NCI-H2227 (cell line): ENCODE measurements around the gene SARDH.
A peak's percentile ranks its signal among the peaks of the same experiment; 100 is the strongest.

Experiments
- DNase-seq: peaks from one replicate; lab custom pipeline; 2025; ENCODE audit not compliant: unreplicated experiment; lab: John Stamatoyannopoulos, UW

The SARDH gene

DNA sequence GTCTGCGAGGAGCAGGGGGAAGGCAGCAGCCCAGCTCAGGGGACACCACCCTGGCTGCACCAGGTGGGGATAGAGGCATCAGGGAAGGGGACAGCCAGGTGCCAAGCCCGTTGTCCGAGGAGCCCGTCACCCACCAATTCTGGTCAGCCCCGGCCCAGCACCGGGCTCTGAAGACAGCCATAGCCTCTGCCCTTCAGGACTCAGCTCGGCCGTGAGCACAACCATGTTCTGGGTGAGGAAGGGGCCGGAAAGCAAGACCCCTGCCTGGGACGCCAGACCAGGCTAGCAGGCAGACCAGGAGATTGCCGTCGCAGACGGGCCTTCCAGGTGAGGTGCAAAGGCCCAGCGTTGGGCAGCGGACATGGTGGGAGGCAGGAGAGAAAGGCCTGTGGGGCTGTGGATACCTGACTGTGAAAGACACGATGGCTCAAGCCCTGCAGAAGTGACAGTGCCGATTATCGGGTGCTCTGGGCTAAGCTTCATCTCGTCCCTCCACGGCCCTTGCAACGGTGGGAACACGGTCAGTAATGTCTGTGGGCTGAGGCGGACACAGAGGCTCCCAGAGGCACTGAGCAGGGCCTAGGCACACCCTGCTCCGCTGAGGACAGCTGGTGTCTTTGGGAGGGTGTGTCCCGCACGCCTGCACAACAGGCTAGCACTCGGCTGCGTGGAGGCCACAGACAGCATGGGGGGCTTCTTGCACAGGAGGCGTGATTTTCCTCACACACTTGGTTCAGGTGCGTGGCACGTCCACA, 65.5 kb downstream of the SARDH start:
- DNase-seq = no peak

DNA sequence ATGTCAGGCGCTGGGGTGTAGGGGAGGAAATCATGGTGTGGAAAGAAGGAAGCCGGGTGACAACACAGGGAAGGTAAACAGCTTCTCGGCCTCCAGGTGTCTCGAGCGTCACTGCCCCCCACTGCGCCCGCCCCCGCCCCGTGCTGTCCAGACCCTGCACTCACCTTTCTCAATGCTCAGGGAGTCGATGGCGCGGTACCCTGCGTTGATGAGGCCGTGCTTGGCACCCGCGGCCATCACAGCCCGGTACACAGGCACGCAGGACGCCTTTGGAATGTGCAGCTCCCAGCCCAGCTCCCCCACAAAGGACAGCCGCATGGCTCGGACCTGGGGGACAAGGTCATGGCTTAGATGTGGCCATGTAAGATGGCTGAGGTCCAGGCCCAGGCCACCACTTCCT, 66.8 kb downstream of the SARDH start:
- no peak for DNase-seq

DNA sequence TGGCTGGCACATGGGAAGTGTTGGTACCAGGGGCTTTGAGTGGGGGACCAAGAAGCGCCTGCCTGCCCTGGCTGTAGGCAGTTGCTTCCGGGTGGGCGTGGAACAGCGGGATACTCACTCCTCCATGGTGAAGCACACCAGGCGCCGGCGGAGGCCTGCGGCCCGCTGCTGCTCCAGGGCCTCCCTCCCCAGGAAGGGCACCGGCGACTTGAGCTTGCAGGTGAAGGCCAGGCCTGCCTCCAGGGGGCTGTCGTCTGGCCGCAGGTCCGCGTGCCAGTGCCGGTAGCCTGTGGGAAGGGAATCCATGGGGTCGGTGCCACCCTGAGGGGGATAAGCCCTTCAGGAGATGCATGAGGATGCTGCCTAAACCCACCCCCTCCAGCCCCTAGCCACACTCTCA, 67.7 kb downstream of the SARDH start:
- DNase-seq = no peak

GRCh38 chr9:133669182-133669801, 68.9 kb downstream of the SARDH start:
- DNase-seq = no peak

GRCh38 chr9:133667759-133668450, 70.2 kb downstream of the SARDH start:
- DNase-seq = no peak

GRCh38 chr9:133666845-133667244, 71.3 kb downstream of the SARDH start:
- no peak for DNase-seq

GRCh38 chr9:133666387-133666786, 71.8 kb downstream of the SARDH start:
- no peak for DNase-seq

- no peak for DNase-seq
Observed at GRCh38 chr9:133665535-133665934, 72.6 kb downstream of the SARDH start.

DNA sequence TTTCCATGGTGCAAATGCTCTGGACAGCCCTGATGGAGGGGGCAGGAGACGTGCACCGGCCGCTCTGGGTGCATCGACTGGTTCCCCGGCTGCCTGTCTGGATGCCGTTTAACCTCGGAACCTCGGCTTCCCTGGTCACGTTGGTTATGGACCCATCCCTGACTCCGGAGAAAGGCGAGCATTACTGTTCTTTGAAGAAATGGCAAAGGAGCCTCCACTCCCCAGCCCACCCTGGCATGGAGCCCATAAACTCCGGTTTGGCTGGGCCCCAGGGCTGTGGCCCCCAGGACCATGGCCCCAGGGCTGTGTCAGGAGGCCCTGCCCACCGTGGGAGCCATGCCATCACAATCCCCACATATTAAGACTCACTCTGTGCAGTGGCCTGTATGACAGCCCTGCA, 73.1 kb downstream of the SARDH start:
- no peak for DNase-seq

DNA sequence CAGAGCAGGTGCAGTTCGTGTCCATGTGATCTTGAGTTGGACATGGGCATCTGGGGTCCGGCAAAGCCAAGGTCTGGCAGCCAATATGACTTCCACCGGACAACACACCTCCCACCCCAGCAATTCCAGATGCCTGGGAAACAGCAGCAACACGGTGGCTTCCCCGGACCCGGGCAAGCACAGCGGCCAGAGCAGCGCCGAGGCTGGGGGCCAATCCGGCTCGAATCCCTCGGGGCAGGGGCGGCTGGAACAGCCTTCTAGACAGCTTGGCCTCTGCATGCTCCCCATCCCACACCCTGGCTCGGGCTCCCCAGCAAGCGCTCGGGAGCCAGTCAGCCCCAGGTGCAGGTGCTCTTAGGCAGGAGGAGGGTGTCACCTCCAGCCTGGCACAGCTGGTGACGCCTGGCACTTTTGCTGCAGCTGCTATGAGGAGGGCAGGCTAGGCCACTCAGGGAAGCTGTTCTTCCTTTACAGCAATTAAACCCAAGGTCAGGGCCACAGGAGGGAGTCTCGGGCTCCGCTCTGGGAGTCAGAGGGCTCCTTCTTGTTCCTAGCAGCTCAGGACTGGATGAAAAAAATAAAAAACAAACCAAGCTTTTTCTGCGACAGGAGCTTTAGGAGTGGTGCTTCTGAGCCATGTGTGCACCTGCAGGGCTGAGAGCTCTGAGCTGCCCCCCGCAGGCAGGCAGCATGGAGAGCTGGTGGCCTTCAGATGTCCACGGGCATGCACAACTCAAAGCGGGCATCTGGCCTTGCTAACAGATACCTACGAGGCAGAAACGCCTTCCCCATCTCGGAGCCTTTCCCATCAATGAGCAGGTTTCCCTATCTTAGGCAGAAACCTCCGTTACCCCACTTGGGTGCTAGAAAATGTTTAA, 73.7 kb downstream of the SARDH start:
- peak; percentile 12 for DNase-seq

- no peak for DNase-seq
Observed at GRCh38 chr9:133661846-133662540, 76.2 kb downstream of the SARDH start.

- no peak for DNase-seq
Observed at GRCh38 chr9:133659516-133659915, 78.6 kb downstream of the SARDH start.

GRCh38 chr9:133658442-133659431, 79.4 kb downstream of the SARDH start:
- DNase-seq = peak; percentile 36

DNA sequence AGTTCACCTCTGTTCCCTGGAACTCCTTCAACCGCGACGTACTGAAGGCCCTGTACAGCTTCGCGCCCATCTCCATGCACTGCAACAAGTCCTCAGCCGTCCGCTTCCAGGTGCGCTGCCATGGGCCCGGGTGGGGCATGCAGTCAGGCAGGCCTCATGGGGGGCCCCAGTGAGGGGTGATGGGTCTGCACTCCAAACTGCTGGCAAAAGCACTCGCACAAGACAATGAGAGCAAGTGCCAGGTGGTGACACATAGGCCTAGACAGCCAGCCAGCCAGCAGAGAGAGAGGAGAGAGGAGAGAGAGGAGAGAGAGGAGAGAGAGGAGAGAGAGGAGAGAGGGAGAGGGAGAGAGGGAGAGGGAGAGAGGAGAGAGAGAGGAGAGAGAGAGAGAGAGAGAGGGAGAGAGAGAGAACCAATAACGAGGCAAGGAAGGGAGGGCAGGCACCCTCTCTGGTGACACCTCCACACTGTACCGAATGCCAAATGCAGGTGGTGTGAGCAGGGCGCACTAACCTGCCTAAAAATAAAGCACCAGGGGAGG, 81.0 kb downstream of the SARDH start:
- no peak for DNase-seq

DNA sequence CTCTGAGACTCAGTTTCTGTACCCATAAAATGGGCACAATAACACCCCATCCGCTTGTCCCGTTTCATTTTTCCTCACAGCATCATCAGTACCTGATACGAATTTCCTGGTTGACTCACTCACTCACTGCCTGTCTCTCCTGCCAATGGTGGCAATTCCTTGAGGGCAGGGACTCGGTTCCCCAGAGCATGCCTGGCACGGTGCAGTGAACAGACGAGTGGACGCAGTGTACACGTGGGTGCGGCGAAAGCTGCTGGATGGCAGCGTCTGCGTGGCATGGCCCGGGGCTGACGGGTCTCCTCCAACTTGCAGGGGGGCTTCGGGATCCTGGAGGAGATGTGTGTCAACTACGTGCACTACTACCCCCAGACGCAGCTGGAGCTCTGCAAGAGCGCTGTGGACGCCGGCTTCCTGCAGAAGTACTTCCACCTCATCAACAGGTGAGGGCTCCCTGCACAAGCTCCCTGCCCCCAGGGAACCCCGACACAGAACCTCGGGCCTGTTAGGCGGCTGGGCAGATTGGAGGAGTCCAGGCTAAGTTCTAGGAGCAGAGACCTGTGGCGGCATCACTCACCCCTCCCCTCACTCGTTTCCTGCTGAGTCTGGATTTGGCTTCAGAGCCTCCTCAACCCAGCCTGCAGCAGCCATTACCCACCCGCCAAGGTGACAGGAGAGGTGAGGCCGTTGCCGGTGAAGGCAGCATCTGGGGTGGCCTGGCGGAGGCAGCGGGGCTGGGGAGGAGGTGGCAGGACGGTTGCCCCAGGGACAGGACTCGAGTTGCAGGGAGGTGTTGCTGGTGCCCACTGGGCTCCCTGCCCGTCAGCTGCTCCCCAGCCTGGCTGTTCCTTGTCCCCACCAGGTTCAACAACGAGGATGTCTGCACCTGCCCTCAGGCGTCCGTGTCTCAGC, 81.7 kb downstream of the SARDH start:
- DNase-seq = no peak

DNA sequence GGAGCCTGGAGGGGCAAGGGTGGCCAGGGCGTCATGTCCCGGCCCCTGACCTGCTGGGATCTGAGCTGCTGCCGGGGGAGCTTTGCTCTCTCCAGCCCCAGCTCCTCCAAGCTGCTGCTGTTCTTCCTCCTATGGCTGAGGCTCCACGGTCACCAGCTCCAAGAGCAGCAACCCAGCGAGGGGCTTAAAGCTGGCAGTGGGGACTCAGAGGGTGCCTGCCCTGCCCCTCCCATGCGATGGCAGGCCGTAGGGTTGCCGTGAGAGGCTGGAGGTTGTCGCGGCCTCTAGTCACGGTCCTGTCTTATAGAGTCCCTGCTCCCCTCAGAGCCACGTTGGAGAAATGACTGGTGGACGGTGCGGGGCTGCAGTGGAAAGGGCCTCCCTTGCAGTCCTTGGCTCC, 82.5 kb downstream of the SARDH start:
- DNase-seq = no peak

- DNase-seq = no peak
Observed at GRCh38 chr9:133654736-133655657, 83.2 kb downstream of the SARDH start.
